Measurements from ENCODE around the gene TSPO2. TPM values are rescaled to one million over a fixed set of nuclear protein-coding genes. Genes with fewer than 3 reads are reported as not detected.

Gene TSPO2
- total and polyA plus RNA-seq, 2 of the 13 experiments (the other 11 are each of a cell fraction or from before 2014, with no cell fraction given): 0.55 TPM; not detected in 1

DNA sequence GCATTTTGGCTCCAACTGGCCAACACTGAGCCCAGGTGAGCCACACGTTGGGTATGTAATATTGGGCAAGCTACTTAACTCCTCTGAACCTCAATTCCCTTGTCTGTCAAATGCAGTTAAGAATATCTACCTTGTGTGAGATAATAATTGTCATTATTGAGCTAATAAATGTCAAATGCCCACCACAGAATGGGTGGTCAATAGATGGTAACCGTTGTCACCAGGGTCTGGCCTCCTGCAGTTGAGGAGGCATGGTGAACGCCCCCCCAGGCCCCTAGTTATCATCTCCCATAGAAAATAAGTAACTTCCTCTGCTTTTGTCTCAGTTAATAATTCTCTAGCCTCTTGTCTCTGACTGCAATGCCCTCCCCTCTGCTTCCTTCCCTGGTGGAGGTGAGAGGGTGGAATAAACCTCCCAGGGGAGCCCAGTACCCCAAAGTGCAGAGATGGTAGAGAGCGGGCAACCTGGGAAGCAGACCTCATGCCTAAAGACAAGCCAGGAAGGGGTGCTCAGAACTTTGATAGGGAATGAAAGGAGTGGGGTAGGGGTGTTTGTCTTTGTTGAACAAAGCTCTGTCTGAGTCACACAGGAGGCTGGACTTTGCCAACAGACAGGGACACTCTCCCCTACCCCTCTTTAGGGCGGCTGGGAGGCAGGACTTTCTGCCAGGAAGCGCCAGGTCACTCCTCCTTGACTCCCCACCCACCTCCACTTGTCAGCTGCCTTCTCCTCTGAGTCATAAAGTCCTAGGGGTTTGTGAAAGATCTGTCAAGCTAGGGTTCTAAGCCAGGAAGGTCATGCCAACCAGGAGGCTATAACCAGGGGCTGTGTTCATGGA lies 1.9 kb upstream of the TSPO2 start (continued):
- TF ChIP-seq SRSF4 (IDR thresholded peaks at IDR 0.05; ENCODE audit: low read depth, low read length, poor library complexity, severe bottlenecking): no peak
- TF ChIP-seq CCAR2 (optimal IDR thresholded peaks at IDR 0.05; ENCODE audit: low read depth, low read length): no peak
- no peak for TF ChIP-seq ATAD3A (CRISPR knock-in tag; IDR thresholded peaks at IDR 0.05)
- TF ChIP-seq ATF1 (CRISPR knock-in tag; IDR thresholded peaks at IDR 0.05): no peak
- no peak for TF ChIP-seq ZSCAN12 (CRISPR knock-in tag; IDR thresholded peaks at IDR 0.05)
- TF ChIP-seq, protein P1, sequence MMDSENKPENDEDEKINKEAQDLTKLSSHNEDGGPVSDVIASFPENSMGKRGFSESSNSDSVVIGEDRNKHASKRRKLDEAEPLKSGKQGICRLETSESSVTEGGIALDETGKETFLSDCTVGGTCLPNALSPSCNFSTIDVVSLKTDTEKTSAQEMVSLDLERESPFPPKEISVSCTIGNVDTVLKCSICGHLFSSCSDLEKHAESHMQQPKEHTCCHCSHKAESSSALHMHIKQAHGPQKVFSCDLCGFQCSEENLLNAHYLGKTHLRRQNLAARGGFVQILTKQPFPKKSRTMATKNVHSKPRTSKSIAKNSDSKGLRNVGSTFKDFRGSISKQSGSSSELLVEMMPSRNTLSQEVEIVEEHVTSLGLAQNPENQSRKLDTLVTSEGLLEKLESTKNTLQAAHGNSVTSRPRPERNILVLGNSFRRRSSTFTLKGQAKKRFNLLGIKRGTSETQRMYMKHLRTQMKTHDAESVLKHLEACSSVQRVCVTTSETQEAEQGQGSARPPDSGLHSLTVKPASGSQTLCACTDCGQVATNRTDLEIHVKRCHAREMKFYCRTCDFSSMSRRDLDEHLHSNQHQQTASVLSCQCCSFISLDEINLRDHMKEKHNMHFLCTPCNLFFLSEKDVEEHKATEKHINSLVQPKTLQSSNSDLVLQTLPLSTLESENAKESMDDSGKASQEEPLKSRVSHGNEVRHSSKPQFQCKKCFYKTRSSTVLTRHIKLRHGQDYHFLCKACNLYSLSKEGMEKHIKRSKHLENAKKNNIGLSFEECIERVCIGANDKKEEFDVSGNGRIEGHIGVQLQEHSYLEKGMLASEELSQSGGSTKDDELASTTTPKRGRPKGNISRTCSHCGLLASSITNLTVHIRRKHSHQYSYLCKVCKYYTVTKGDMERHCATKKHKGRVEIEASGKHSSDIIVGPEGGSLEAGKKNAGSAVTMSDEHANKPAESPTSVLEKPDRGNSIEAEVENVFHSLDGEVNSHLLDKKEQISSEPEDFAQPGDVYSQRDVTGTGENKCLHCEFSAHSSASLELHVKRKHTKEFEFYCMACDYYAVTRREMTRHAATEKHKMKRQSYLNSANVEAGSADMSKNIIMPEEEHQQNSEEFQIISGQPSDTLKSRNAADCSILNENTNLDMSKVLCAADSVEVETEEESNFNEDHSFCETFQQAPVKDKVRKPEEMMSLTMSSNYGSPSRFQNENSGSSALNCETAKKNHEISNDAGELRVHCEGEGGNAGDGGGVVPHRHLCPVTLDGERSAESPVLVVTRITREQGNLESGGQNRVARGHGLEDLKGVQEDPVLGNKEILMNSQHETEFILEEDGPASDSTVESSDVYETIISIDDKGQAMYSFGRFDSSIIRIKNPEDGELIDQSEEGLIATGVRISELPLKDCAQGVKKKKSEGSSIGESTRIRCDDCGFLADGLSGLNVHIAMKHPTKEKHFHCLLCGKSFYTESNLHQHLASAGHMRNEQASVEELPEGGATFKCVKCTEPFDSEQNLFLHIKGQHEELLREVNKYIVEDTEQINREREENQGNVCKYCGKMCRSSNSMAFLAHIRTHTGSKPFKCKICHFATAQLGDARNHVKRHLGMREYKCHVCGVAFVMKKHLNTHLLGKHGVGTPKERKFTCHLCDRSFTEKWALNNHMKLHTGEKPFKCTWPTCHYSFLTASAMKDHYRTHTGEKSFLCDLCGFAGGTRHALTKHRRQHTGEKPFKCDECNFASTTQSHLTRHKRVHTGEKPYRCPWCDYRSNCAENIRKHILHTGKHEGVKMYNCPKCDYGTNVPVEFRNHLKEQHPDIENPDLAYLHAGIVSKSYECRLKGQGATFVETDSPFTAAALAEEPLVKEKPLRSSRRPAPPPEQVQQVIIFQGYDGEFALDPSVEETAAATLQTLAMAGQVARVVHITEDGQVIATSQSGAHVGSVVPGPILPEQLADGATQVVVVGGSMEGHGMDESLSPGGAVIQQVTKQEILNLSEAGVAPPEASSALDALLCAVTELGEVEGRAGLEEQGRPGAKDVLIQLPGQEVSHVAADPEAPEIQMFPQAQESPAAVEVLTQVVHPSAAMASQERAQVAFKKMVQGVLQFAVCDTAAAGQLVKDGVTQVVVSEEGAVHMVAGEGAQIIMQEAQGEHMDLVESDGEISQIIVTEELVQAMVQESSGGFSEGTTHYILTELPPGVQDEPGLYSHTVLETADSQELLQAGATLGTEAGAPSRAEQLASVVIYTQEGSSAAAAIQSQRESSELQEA (CRISPR knock-in tag; IDR thresholded peaks at IDR 0.05; ENCODE audit: not compliant biosample characterization): no peak
- peak; percentile 63; the same call in 1 of the 2 replicates for TF ChIP-seq SP4 (CRISPR knock-in tag; IDR thresholded peaks at IDR 0.05)
- peak; percentile 23; the same call in 1 of the 2 replicates for TF ChIP-seq SP140L (CRISPR knock-in tag; IDR thresholded peaks at IDR 0.05; ENCODE audit: borderline replicate concordance)
- TF ChIP-seq SSRP1 (CRISPR knock-in tag; IDR thresholded peaks at IDR 0.05): peak; percentile 89
- peak; percentile 27; the same call in 1 of the 2 replicates for TF ChIP-seq ZNF564 (CRISPR knock-in tag; IDR thresholded peaks at IDR 0.05)
- no peak for TF ChIP-seq ZNF572 (CRISPR knock-in tag; IDR thresholded peaks at IDR 0.05)
- TF ChIP-seq ZFP36L1 (CRISPR knock-in tag; IDR thresholded peaks at IDR 0.05): peak; percentile 88; the same call in 1 of the 2 replicates
- no peak for TF ChIP-seq MTF2 (CRISPR knock-in tag; IDR thresholded peaks at IDR 0.05; ENCODE audit: borderline replicate concordance)
- no peak for TF ChIP-seq ZNF138 (CRISPR knock-in tag; IDR thresholded peaks at IDR 0.05; ENCODE audit: low read depth)
- TF ChIP-seq, protein P2, sequence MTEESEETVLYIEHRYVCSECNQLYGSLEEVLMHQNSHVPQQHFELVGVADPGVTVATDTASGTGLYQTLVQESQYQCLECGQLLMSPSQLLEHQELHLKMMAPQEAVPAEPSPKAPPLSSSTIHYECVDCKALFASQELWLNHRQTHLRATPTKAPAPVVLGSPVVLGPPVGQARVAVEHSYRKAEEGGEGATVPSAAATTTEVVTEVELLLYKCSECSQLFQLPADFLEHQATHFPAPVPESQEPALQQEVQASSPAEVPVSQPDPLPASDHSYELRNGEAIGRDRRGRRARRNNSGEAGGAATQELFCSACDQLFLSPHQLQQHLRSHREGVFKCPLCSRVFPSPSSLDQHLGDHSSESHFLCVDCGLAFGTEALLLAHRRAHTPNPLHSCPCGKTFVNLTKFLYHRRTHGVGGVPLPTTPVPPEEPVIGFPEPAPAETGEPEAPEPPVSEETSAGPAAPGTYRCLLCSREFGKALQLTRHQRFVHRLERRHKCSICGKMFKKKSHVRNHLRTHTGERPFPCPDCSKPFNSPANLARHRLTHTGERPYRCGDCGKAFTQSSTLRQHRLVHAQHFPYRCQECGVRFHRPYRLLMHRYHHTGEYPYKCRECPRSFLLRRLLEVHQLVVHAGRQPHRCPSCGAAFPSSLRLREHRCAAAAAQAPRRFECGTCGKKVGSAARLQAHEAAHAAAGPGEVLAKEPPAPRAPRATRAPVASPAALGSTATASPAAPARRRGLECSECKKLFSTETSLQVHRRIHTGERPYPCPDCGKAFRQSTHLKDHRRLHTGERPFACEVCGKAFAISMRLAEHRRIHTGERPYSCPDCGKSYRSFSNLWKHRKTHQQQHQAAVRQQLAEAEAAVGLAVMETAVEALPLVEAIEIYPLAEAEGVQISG (CRISPR knock-in tag; IDR thresholded peaks at IDR 0.05): peak; percentile 61; the same call in 1 of the 2 replicates
- TF ChIP-seq, protein P3, sequence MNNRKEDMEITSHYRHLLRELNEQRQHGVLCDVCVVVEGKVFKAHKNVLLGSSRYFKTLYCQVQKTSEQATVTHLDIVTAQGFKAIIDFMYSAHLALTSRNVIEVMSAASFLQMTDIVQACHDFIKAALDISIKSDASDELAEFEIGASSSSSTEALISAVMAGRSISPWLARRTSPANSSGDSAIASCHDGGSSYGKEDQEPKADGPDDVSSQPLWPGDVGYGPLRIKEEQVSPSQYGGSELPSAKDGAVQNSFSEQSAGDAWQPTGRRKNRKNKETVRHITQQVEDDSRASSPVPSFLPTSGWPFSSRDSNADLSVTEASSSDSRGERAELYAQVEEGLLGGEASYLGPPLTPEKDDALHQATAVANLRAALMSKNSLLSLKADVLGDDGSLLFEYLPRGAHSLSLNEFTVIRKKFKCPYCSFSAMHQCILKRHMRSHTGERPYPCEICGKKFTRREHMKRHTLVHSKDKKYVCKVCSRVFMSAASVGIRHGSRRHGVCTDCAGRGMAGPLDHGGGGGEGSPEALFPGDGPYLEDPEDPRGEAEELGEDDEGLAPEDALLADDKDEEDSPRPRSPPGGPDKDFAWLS (CRISPR knock-in tag; IDR thresholded peaks at IDR 0.05; ENCODE audit: borderline replicate concordance): no peak; the same call in 1 of the 2 replicates

Data from HepG2 (cell line).